Stimulated activated CD4-positive, alpha-beta T cell treated with anti-CD3 and anti-CD28 coated beads, Interleukin-15, amount 100 ng/mL, for 1 hour (primary cell): Measurements from ENCODE around the gene DLGAP4.

Experiments
- DNase-seq, 2 donors: peaks; one replicate each; pipeline ENCODE4 v3.0.0-alpha.2; 2020; ENCODE audit warnings: low read depth in 1 of 2, low spot score in 1 of 2

The DLGAP4 gene

DNA sequence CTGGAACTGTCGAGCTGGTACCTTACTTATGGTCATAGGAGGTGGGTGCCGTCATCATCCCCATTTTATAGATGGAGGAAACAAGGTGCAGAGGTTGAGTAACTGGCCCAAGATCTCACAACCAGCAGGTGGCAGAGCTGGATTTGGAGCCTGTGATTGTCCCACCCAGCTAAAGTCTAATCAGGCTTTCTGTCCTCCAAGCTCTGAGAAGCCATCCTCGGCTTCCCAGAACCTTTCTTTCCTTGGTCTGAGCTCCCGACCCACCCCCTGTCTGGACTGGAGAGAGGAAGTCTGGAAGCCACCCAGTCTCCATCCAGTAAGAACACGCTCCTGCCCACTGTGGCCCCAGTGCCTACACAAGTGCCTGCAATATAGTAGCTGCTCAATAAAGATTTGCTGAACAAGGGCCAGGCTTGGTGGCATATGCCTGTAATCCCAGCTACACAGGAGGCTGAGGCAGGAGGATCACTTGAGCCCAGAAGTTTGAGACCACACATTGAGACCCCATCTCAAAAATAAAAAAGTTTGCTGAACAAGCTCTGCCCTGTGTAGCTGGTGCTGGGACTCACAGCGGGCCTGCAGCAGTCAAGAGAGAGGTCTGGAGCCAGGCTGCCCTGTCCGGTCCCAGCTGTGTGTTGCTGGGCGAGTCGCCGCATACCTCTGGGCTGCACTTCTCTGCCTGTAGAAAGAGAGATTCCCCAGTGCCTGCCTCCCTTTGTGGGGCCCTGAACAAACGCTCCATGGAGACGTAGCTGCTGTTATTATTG, 32.5 kb upstream of the DLGAP4 start:
- DNase-seq = no peak

- DNase-seq = no peak
Measured at GRCh38 chr20:36274181-36274841, 31.8 kb upstream of the DLGAP4 start.

DNA sequence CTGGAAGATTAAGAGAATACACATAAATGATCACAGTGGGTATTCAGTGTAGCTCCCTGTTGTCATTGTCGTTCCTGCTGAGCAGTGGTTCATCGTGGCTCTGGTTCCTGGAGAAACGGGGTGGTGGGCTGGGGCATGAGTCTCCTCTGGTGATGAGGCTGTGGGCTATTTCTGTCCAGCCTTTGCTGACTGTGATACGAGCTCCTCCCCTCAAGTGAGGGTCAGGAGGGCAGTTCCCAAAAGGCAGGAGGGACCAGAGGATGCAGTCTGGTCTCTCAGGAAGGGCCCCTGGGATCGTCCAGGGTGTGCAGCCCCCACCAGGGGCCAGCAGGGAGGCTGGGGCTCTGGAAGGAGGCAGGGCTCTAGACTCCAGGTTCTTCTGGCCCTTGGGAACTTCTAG, 31.1 kb upstream of the DLGAP4 start:
- no peak for DNase-seq

DNA sequence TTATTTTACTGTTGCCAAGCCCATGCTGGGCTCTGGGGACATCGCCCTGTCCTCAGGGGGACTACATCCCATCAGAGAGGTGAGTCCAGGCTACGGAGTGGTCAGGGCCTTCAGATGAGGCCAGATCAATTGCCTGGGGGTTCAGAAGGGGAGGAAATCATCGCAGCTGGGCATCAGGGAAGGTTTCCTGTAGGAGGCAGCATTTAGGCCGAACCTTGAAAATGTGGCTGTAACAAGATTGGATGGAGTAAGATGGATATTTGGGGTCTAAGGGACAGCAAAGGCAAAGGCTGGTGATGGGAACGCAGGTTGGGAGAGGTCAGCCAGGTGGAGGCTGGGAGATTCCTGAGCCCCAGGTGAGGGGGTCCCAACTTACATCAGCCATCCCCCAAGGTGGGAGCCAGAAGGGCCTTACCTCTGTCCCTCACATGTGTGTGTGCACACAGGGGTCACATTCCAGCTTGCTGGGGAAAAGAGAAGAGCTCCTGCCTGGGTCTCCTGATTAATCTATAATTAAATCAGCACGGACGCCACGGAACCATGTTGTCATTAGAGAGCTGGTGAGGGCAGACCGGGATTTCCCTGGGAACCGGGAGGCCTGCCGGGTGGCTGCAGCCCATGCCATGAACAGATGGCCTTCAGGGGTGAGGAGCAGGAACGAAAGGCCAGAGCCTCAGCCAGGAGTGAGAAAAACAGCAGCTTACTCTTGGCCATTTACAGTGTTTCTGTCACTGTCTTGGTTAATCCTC, 30.5 kb upstream of the DLGAP4 start:
- DNase-seq = no peak

GRCh38 chr20:36277546-36277945, 28.6 kb upstream of the DLGAP4 start:
- DNase-seq = no peak

- DNase-seq = no peak
Measured at GRCh38 chr20:36279362-36279761, 26.8 kb upstream of the DLGAP4 start.

DNA sequence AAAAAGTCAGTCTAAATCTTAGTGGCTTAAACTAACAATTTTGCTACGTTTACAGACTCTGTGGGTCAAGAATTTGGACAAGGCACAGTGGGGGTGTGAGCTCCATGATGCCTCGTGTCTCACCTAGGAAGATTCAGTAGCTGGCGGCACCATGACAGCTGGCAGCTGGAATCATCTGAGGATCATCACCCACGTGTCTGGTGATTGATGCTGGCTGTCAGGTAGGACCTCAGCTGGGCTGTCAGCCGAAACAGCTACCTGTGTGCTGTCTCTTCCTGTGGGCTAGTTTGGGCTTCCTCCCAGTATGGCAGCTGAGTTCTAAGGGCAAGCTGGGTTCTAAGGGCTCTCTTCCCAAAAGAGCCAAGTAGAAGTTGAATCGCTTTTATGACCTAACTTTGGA, 26.4 kb upstream of the DLGAP4 start:
- no peak for DNase-seq

GRCh38 chr20:36281785-36282380, 24.3 kb upstream of the DLGAP4 start:
- DNase-seq = no peak

DNA sequence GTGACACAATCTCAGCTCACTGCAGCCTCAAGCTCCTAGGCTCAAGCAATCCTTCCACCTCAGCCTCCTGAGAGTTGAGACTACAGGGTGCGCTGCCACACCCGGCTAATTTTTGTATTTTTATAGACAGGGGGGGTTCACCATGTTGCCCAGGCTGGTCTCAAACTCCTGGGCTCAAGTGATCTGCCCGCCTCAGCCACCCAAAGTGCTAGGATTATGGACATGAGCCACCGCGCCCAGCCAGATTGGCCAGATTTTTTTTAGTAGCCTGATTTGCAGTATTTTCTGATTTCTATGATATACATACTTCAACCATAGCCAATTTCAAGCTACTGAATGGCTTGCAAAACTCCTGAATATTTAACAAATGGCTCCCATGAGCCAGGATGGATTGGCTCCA, 21.4 kb upstream of the DLGAP4 start:
- no peak for DNase-seq

GRCh38 chr20:36285746-36286447, 20.2 kb upstream of the DLGAP4 start:
- DNase-seq = no peak

DNA sequence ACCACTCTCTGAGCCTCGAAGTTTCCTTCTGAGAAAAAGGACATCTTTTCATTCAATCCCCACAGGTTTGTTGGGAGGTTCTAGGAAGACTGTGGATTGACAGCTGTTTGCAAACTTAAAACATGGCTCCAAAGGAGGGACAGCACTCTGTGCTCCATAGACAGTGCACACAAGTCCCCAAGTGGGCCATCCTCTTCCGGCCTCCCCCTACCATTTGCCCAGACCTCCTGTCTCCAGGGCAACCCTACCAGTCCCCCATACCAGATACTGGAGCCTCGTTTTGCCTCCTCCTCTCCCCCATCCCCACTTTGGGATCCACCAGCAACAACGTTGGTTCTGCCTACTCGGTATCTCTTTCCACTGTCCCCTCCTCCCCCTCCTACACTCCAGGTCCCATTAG, 8.5 kb upstream of the DLGAP4 start:
- DNase-seq = no peak

DNA sequence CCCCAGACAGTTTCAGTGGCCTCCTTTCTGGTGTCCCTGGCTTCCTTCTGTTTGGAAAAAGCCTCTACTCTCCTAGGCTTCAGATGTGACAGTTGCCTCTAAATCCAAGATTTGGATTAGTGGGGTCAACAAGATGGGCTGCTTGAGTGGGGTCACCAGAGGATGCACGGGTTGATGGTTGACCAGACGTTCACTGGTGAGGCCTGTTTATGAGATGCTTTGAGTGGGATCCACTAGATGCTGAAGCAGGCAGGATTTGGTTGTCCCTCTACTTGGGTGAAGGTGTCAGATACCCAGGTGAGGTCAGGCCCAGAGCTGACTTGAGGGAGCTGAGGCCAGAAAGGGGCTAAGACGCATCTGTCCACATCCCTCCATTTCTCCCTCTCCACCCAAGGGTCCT, 8.1 kb upstream of the DLGAP4 start:
- DNase-seq = no peak

GRCh38 chr20:36298795-36299339, 7.3 kb upstream of the DLGAP4 start:
- no peak for DNase-seq

DNA sequence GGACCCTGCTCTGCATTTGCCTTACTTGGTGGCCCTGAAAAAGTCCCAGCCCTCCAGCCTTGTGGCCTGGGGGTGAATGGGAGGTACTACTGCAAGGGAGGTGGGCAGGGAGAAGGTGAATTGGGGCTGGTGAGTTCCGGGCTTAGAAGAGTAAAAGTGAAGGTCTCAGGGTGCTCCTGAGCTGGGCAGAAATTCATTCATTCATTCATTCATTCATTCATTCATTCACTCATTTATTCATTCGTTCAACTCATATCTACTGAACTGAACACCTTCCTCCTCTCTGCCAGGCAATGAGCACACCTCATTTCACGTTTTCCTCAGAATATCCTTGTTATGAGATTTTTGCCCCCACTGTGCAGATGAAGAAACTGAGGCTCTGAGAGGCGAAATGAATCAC, 6.7 kb upstream of the DLGAP4 start:
- no peak for DNase-seq

GRCh38 chr20:36301359-36302119, 4.6 kb upstream of the DLGAP4 start:
- no peak for DNase-seq

DNA sequence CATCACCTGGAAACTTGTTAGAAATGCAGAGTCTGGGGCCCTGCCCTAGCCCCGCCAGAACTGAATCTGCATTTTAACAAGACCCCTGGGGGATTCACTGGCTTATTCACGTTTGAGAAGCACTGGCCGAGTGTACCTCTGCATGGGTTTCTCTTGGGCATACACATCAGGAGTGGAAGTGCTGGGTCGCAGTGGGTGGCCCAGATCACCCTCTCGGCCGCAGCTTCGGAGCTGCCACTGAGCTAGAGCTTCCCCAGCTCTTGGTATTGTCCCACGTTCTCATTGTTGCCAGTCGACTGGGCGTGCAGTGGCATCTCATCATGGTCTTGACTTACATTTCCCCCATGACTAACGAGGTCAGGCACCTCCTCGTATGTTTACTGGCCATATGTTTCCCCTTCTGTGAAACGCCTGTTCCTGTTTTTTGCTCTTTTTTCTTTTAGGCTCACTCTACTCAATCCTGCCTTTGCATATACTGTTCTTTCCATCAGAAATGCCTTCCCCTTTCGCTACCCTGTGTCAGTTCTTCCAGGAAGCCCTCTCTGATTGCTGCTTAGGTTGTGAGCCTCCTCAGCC, 3.0 kb upstream of the DLGAP4 start:
- no peak for DNase-seq

DNA sequence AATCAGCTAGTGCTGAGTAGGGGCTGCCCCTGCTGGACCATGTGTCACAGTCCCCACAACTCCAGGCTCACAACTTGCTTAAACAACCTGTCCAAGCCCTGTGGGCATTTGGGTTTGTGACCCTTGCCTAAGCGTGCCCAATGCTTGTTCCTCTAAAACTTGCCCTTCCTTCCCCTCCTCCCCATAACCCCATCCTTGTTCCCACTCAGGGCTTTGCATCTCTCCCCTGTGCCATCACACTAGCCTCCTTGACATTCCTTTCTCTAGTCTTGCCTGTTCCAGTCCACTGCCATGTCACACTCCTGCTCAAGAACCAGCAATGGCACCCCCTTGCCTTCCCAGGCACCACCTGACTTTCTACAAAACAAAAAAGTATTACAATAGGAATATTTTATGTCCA, 2.3 kb upstream of the DLGAP4 start:
- no peak for DNase-seq

GRCh38 chr20:36304786-36305495, 1.2 kb upstream of the DLGAP4 start:
- no peak for DNase-seq
